Right cardiac atrium (tissue), 5 donors: ENCODE measurements around the gene OR10X1. TPM values are rescaled to one million over a fixed set of nuclear protein-coding genes. Genes with fewer than 3 reads are reported as not detected.

Experiments
- ATAC-seq, 2 donors: fragments of 200-7000 bp; cut with Tn5 transposase; one replicate each; pipeline versions ENCODE4 v1.8.0 to v1.9.1; 2020; ENCODE audit warnings: moderate library complexity in 2 of 2, mild to moderate bottlenecking in 1 of 2
- DNase-seq, 3 donors: peaks; one replicate each; pipeline ENCODE4 v3.0.0-alpha.2; 2020
- H3K27ac ChIP-seq: one replicate; pipeline ENCODE4 v1.5.1; 2013; ENCODE audit warnings: mild to moderate bottlenecking, low read length, control low read depth, moderate library complexity
- H3K27me3 ChIP-seq: one replicate; pipeline ENCODE4 v1.6.1; 2013; ENCODE audit not compliant: control insufficient read depth, insufficient read depth
- H3K4me1 ChIP-seq: one replicate; pipeline ENCODE4 v1.6.1; 2013; ENCODE audit warnings: low read length; ENCODE audit not compliant: control insufficient read depth, insufficient read depth
- H3K4me3 ChIP-seq: one replicate; pipeline ENCODE4 v1.5.1; 2013; ENCODE audit warnings: low read length, control low read depth
- H3K9me3 ChIP-seq: one replicate; pipeline ENCODE4 v1.6.1; 2013; ENCODE audit warnings: low read length; ENCODE audit not compliant: control insufficient read depth
- WGBS: extraction: QIAGEN DNeasy Blood & Tissue Kit; methylation state at CpG from one replicate; pipeline ENCODE4 v1.1.7; 2013; 5-methylcytosine and 5-hydroxymethylcytosine counted together
- intact Hi-C, 4 donors: fragments of 100-400 bp; cut with DNase I; formaldehyde crosslinking; loops; one replicate each; pipeline versions ENCODE4 v1.11.0 to v1.14.0; 2022 to 2023
- polyA plus RNA-seq: library from polyadenylated mRNA; stranded (reverse); fragments of 200-250 nt; gene quantifications from one replicate; pipeline ENCODE4 v1.2.3, GENCODE V29; 2013
- total RNA-seq, 4 donors: library from RNA; stranded (reverse); fragmentation: NEBNext Ultra II Directional; extraction: Animal tissue kit (Norgen Biotek cat#: 25700); gene quantifications; one replicate each; pipeline ENCODE4 v1.2.1, GENCODE V29; 2021
- donor health status: healthy with polysubstance abuse.
- donor health status: DM: no; HTN: yes; CAD: no.
- donor health status: DM: no; HTN: no; CAD: no.
- donor health status: DM: no; HTN: yes; CAD: no; lungs with severe emphysema.
- donor health status: DM: yes; HTN: yes; CAD: no.

Gene OR10X1
- total and polyA plus RNA-seq, 5 donors, result not detected

DNA sequence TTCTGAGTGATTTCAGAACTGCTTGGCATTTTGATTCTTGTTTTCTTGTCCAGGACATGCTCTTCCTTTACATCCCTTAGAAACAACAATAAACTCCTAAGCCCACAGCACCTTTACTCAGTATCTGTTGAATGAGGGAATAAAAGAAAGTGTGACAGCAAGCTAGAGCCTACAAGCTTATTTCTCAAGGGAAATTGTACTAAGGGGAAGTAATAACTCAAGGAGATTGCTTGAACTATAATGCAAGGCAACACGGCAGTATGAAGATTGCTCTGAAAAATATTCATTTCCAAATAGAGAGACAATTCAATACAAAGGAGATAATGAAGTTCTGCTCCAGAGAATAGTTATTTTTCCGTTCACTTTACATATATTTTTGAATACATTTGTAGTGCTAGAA, 15.8 kb downstream of the OR10X1 start:
- WGBS, result 73% methylated on average over 2 of the region's 2 CpGs
- H3K4me3 ChIP-seq, result no peak overlapping the region
- H3K4me1 ChIP-seq, result no peaks in the 10 kb centered on the region
- no peaks in the 10 kb centered on the region for H3K27me3 ChIP-seq
- H3K9me3 ChIP-seq, result no peaks in the 10 kb centered on the region
- DNase-seq, result no peak
- no peak overlapping the region for H3K27ac ChIP-seq
- ATAC-seq, result no peak
- intact Hi-C loops, result no loop called here

DNA sequence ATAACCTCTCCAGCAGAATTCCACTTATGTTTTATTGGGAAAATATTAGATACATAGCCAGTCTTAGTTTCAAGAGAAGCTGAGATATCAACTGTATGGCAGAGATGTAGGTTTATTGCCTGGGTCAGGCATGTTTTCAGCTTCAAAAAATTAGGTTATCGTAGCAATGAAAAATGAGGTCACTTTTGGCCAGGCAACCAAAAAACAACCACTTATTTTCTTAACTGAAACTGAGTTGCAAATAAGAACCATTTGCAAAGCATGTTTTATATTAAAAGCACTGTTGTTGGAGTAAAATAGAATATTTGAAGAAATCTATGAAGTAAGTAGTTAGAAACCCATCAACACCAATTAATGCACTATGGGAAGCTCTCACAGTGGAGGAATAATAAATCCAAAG, 20.0 kb downstream of the OR10X1 start:
- no peaks in the 10 kb centered on the region for H3K9me3 ChIP-seq
- intact Hi-C loops, result no loop called here
- H3K27me3 ChIP-seq, result no peaks in the 10 kb centered on the region
- WGBS, result 79% methylated on average over 1 of the region's 1 CpG
- no peak overlapping the region for H3K27ac ChIP-seq
- DNase-seq (no peak), ATAC-seq (no peak)
- H3K4me1 ChIP-seq, result no peaks in the 10 kb centered on the region
- no peak overlapping the region for H3K4me3 ChIP-seq

- H3K9me3 ChIP-seq, result no peaks in the 10 kb centered on the region
- ATAC-seq (no peak), DNase-seq (peak in 1 of 3 donors; percentile 14)
- H3K4me3 ChIP-seq, result no peak within 1 kb of the TSS
- no peaks in the 10 kb centered on the region for H3K4me1 ChIP-seq
- no peak within 1 kb of the TSS for H3K27ac ChIP-seq
- intact Hi-C loops, result no loop called here
- H3K27me3 ChIP-seq, result no peaks in the 10 kb centered on the region
- WGBS, result 63% methylated on average over 3 of the region's 3 CpGs
These were observed 25.3 kb downstream of the OR10X1 start, which contains the start of gene OR6Y1 for GRCh38 chr1:158554352-158554751. TSS of gene OR6Y1 (minus strand) at chr1:158554405. CDS start at chr1:158548105, 6,300 bp downstream.

- Histone ChIP-seq H3K4me1 (no peaks in the 10 kb centered on the region), H3K9me3 (no peaks in the 10 kb centered on the region), H3K4me3 (no peak overlapping the region), H3K27ac (no peak overlapping the region), H3K27me3 (no peaks in the 10 kb centered on the region)
- DNase-seq (no peak), ATAC-seq (peak in 1 of 2 donors; percentile 74)
- 46% methylated on average over 1 of the region's 1 CpG for WGBS
- intact Hi-C loops, result no loop called here
These were observed 27.4 kb downstream of the OR10X1 start for GRCh38 chr1:158552296-158552695.

GRCh38 chr1:158547533-158547932, 32.2 kb downstream of the OR10X1 start:
- intact Hi-C loops, result no loop called here
- no peak for DNase-seq
- H3K27me3 ChIP-seq, result no peaks in the 10 kb centered on the region
- H3K9me3 ChIP-seq, result no peaks in the 10 kb centered on the region
- WGBS, result 95% methylated on average over 2 of the region's 2 CpGs
- no peak overlapping the region for H3K27ac ChIP-seq
- no peak overlapping the region for H3K4me3 ChIP-seq
- no peak for ATAC-seq
- no peaks in the 10 kb centered on the region for H3K4me1 ChIP-seq

- Histone ChIP-seq H3K27ac (no peak overlapping the region), H3K27me3 (no peaks in the 10 kb centered on the region), H3K4me1 (no peaks in the 10 kb centered on the region), H3K4me3 (no peak overlapping the region), H3K9me3 (no peaks in the 10 kb centered on the region)
- intact Hi-C loops, result no loop called here
- ATAC-seq (no peak), DNase-seq (no peak)
- 69% methylated on average over 2 of the region's 2 CpGs for WGBS
These were observed 42.1 kb downstream of the OR10X1 start for GRCh38 chr1:158537609-158538008.

DNA sequence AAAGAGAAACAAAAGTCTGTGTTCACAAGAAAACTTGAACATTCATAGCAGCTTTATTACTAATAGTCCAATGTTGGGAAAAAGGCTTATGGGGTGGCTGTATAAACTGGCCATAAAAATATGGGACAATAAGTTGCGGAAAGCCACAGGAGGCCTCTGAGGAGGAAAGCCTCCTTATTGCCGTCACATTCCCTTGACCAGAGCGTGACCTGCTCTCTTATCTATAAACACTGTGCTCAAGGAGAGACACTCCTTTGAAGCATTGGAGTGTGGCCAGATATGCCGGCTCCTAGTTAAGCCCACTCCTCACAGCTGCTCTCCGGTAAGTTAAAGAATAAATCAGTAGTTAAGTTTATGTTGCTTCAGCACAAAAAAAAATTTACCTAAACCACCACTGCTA, 45.2 kb downstream of the OR10X1 start:
- H3K4me3 ChIP-seq, result no peak overlapping the region
- H3K27ac ChIP-seq, result no peak overlapping the region
- ATAC-seq, result no peak
- H3K9me3 ChIP-seq, result no peaks in the 10 kb centered on the region
- no peaks in the 10 kb centered on the region for H3K27me3 ChIP-seq
- intact Hi-C loops, result no loop called here
- WGBS, result 36% methylated on average over 5 of the region's 5 CpGs
- DNase-seq, result no peak
- H3K4me1 ChIP-seq, result no peaks in the 10 kb centered on the region

Other genes starting within 250 kb of the OR10X1 start
- gene CD1B, start 248.4 kb downstream of the OR10X1 start, total RNA-seq, result not detected
- gene CD1B, start 248.4 kb downstream of the OR10X1 start, polyA plus RNA-seq, result not detected
- under 1 TPM in 2 of 4 donors, not detected in 2; 0.29 to 0.59 TPM for gene CD1E, start 226.0 kb downstream of the OR10X1 start, total RNA-seq
- not detected for gene CD1E, start 226.0 kb downstream of the OR10X1 start, polyA plus RNA-seq
- not detected for gene OR10T2, start 180.4 kb downstream of the OR10X1 start, total RNA-seq
- not detected for gene OR10T2, start 180.4 kb downstream of the OR10X1 start, polyA plus RNA-seq
- gene OR10K2, start 153.7 kb downstream of the OR10X1 start, total RNA-seq, result not detected
- gene OR10K2, start 153.7 kb downstream of the OR10X1 start, polyA plus RNA-seq, result not detected
- not detected for gene OR10K1, start 118.1 kb downstream of the OR10X1 start, total RNA-seq
- gene OR10K1, start 118.1 kb downstream of the OR10X1 start, polyA plus RNA-seq, result not detected
- gene OR10R2, start 107.7 kb downstream of the OR10X1 start, total RNA-seq, result not detected
- not detected for gene OR10R2, start 107.7 kb downstream of the OR10X1 start, polyA plus RNA-seq
- gene OR6Y1, start 25.5 kb downstream of the OR10X1 start, total RNA-seq, result not detected
- gene OR6Y1, start 25.5 kb downstream of the OR10X1 start, polyA plus RNA-seq, result not detected
- not detected for gene OR6P1, start 9.3 kb downstream of the OR10X1 start, total RNA-seq
- gene OR6P1, start 9.3 kb downstream of the OR10X1 start, polyA plus RNA-seq, result not detected
- not detected for gene OR10Z1, start 25.4 kb upstream of the OR10X1 start, total RNA-seq
- gene OR10Z1, start 25.4 kb upstream of the OR10X1 start, polyA plus RNA-seq, result not detected
- gene SPTA1, start 106.8 kb upstream of the OR10X1 start, total RNA-seq, result not detected
- gene SPTA1, start 106.8 kb upstream of the OR10X1 start, polyA plus RNA-seq, result not detected
- not detected for gene OR6K2, start 120.8 kb upstream of the OR10X1 start, total RNA-seq
- gene OR6K2, start 120.8 kb upstream of the OR10X1 start, polyA plus RNA-seq, result not detected
- not detected for gene OR6K3, start 140.8 kb upstream of the OR10X1 start, total RNA-seq
- not detected for gene OR6K3, start 140.8 kb upstream of the OR10X1 start, polyA plus RNA-seq
- gene OR6K6, start 174.8 kb upstream of the OR10X1 start, total RNA-seq, result not detected
- not detected for gene OR6K6, start 174.8 kb upstream of the OR10X1 start, polyA plus RNA-seq
- gene OR6N1, start 192.3 kb upstream of the OR10X1 start, total RNA-seq, result not detected
- gene OR6N1, start 192.3 kb upstream of the OR10X1 start, polyA plus RNA-seq, result not detected
- not detected for gene OR6N2, start 201.3 kb upstream of the OR10X1 start, total RNA-seq
- gene OR6N2, start 201.3 kb upstream of the OR10X1 start, polyA plus RNA-seq, result not detected